ENCODE measurements around the gene EXD1. TPM values are rescaled to one million over a fixed set of nuclear protein-coding genes. Genes with fewer than 3 reads are reported as not detected.

The EXD1 gene
- total RNA-seq, 1 experiment from 2014 or later, result not detected

- ATAC-seq (no peak), DNase-seq (ENCODE audit: low read depth, low spot score) (no peak)
- Histone ChIP-seq H3K4me2 (ENCODE audit: low read length) (no peak overlapping the region), H4K20me1 (ENCODE audit: insufficient read depth) (no peaks in the 10 kb centered on the region), H3K36me3 (ENCODE audit: control insufficient read depth in 1 of 2, insufficient read depth in 2 of 2, low read length in 2 of 2) (peaks cover 0 to 6% of the 10 kb centered on the region in 2 experiments; a peak in 2 of 4 replicates), H3K9me3 (ENCODE audit: control insufficient read depth in 1 of 2, insufficient read depth in 1 of 2, low read depth in 1 of 2, low read length in 2 of 2) (no peaks in the 10 kb centered on the region), H3K4me1 (ENCODE audit: control insufficient read depth in 1 of 2, insufficient read depth in 2 of 2, low read length in 2 of 2) (peaks cover 9 to 30% of the 10 kb centered on the region in 2 experiments), H3K9ac (ENCODE audit: low read length) (no peak overlapping the region), H3K79me2 (ENCODE audit: insufficient read depth, low read length) (peaks cover under 1% of the 10 kb centered on the region; the same call in 1 of the 2 replicates), H3K27me3 (ENCODE audit: insufficient read depth, low read length) (no peaks in the 10 kb centered on the region), H2AFZ (ENCODE audit: low read depth, low read length, poor library complexity, severe bottlenecking) (no peak overlapping the region), H3K4me3 (replicated peaks in 1 of 2; ENCODE audit: low read depth in 1 of 2, low read length in 2 of 2) (no peak overlapping the region), H3K27ac (ENCODE audit: low read depth, low read length) (no peak overlapping the region), H3K9me2 (ENCODE audit: insufficient read depth) (no peaks in the 10 kb centered on the region)
- POLR2A ChIA-PET, result no interaction called here
- TF ChIP-seq TCF7L2 (IDR thresholded peaks at IDR 0.05; ENCODE audit: borderline replicate concordance, extremely low read depth, insufficient read depth, insufficient read length) (no peak), SP1 (IDR thresholded peaks at IDR 0.05; ENCODE audit: low read depth) (no peak), SIN3A (IDR thresholded peaks at IDR 0.05; ENCODE audit: low read depth) (no peak), POLR2AphosphoS5 (IDR thresholded peaks at IDR 0.05; ENCODE audit: low read depth, low read length) (no peak), MAX (IDR thresholded peaks at IDR 0.05) (no peak), ZNF274 (IDR thresholded peaks at IDR 0.05; ENCODE audit: low read depth, low read length) (no peak), CEBPB (IDR thresholded peaks at IDR 0.05; ENCODE audit: low read depth) (no peak), EZH2 (IDR thresholded peaks at IDR 0.05) (no peak), ATF3 (IDR thresholded peaks at IDR 0.05) (no peak), POLR2A (IDR thresholded peaks at IDR 0.05; ENCODE audit: borderline replicate concordance, extremely low read depth, insufficient read depth, insufficient read length) (no peak), EGR1 (IDR thresholded peaks at IDR 0.05; ENCODE audit: low read depth) (no peak), CTCF (IDR thresholded peaks at IDR 0.05 in 2 of 3, conservative IDR thresholded peaks at IDR 0.05 in 1 of 3; ENCODE audit: borderline replicate concordance in 1 of 3, insufficient read depth in 1 of 3, low read depth in 2 of 3, low read length in 2 of 3) (no peak), FOSL1 (IDR thresholded peaks at IDR 0.05; ENCODE audit: low read depth) (no peak), ZFX (IDR thresholded peaks at IDR 0.05) (no peak), CBX3 (IDR thresholded peaks at IDR 0.05; ENCODE audit: low read depth) (no peak), JUND (IDR thresholded peaks at IDR 0.05) (no peak), REST (IDR thresholded peaks at IDR 0.05; ENCODE audit: low read depth) (no peak), EZH2phosphoT487 (IDR thresholded peaks at IDR 0.05; ENCODE audit: borderline replicate concordance) (no peak), SRF (IDR thresholded peaks at IDR 0.05; ENCODE audit: low read depth) (no peak), RAD21 (IDR thresholded peaks at IDR 0.05; ENCODE audit: low read depth) (no peak)
- RAD21 ChIA-PET (ENCODE audit: low non-redundant PET in 1 of 2, low total read pairs in 2 of 2, uncharacterized antibody in 2 of 2, unreplicated experiment in 2 of 2), result no interaction called here
- no TSS peak for BruUV-seq (replicated peaks)
- CTCF ChIA-PET, result no interaction called here
- intact Hi-C loops (cut with micrococcal nuclease), result no loop called here
Measured at GRCh38 chr15:41256577-41257038, 26.1 kb upstream of the EXD1 start.
